Sigmoid colon (tissue), 4 donors: ENCODE data around the gene INHBE.

Source experiments
- EP300 ChIP-seq, 4 donors: sonication (generic); formaldehyde crosslinking; IDR thresholded peaks; one replicate each; pipeline ENCODE4 v1.6.1; 2017; ENCODE audit warnings: antibody characterized with exemption in 4 of 4
- POLR2A ChIP-seq, 2 donors: fragments of 450-650 bp; IDR thresholded peaks; one replicate each; pipeline ENCODE4 v1.6.1; 2016; ENCODE audit warnings: antibody characterized with exemption in 2 of 2, mild to moderate bottlenecking in 2 of 2, moderate library complexity in 2 of 2
- POLR2AphosphoS5 ChIP-seq, 4 donors: sonication (generic); formaldehyde crosslinking; IDR thresholded peaks; one replicate each; pipeline ENCODE4 v1.6.1; 2017; ENCODE audit warnings: antibody characterized with exemption in 4 of 4
- TF ChIP-seq, protein P1 (sequence below), 4 experiments: fragments of 450-650 bp in 3 of 4; fragments of 200-600 bp in 1 of 4; IDR thresholded peaks; one replicate each; pipeline ENCODE4 v1.5.1; 2016 to 2019; ENCODE audit warnings: antibody characterized with exemption in 4 of 4, mild to moderate bottlenecking in 3 of 4, moderate library complexity in 2 of 4

DNA sequence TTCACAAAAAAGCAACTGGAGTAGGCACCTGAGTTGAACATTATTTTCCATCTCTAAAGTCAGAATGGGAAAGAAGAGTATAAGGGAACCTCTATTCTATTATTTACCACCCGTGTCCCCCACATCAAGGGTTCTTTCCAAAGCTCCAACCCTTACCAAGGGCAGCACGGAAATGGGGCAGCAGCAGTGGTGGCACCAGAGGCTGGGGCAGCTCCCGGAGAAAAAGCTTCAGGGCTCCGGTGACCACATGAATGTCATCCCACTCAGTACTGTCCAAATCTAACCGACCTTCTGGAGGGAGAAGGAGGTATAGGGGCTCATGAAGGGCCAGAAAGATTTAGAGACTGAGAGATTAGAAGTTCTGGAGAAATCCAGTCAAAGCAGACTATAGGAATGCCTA, 18.8 kb downstream of the INHBE start:
- TF ChIP-seq EP300 (IDR thresholded peaks at IDR 0.05): no peak
- no peak for TF ChIP-seq POLR2AphosphoS5 (IDR thresholded peaks at IDR 0.05)
- TF ChIP-seq POLR2A (IDR thresholded peaks at IDR 0.05): no peak
- TF ChIP-seq, protein P1, sequence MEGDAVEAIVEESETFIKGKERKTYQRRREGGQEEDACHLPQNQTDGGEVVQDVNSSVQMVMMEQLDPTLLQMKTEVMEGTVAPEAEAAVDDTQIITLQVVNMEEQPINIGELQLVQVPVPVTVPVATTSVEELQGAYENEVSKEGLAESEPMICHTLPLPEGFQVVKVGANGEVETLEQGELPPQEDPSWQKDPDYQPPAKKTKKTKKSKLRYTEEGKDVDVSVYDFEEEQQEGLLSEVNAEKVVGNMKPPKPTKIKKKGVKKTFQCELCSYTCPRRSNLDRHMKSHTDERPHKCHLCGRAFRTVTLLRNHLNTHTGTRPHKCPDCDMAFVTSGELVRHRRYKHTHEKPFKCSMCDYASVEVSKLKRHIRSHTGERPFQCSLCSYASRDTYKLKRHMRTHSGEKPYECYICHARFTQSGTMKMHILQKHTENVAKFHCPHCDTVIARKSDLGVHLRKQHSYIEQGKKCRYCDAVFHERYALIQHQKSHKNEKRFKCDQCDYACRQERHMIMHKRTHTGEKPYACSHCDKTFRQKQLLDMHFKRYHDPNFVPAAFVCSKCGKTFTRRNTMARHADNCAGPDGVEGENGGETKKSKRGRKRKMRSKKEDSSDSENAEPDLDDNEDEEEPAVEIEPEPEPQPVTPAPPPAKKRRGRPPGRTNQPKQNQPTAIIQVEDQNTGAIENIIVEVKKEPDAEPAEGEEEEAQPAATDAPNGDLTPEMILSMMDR (IDR thresholded peaks at IDR 0.05): no peak
